T47D (cell line): ENCODE results near the gene FBN2.
"Not testable (repeated sequence)": the region's sequence is repeated elsewhere in the genome, so short reads cannot be mapped to it uniquely, and the experiment has no call there.

Source experiments
- DNase-seq, 2 experiments: peaks; one replicate each; pipeline versions ENCODE4 v3.0.0 to v3.0.0-alpha.2; 2011 to 2012; ENCODE audit warnings: low read depth in 1 of 2, low spot score in 1 of 2
- JUND ChIP-seq: IDR thresholded peaks from 2 replicates; pipeline ENCODE4 v1.6.1; 2012; ENCODE audit warnings: low read depth
- in situ Hi-C: cut with HindIII; loops from 2 replicates; pipeline ENCODE4 v1.10.0; 2016; ENCODE audit warnings: low sequenced_read_pairs, low pct_unique_long_range_greater_than_20kb

The FBN2 gene

GRCh38 chr5:128464596-128464995 is 73.4 kb downstream of the FBN2 start:
- DNase-seq: no peak
- in situ Hi-C loops: no loop called here

DNA sequence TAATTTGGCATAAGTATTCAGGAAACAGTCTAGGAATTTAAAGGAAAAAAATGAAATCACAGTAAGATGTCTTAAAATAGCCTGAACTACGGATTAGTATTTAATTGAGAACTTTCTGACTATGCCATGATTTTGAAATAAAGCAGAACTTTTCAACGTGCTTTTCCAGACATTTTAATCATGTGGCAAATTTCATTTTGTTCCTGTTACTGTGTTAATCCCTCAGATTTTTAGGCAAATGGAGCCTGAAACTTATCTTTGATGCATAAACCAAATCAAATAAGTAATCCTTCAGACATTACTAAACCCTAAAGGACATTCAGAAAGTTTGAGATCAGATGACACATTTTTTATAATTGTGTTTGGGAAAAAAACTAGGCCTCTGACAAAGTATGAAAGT is 75.7 kb downstream of the FBN2 start:
- in situ Hi-C loops: no loop called here
- no peak for DNase-seq
- no peak for TF ChIP-seq JUND

More at GRCh38 chr5:128464596-128464995, 73.4 kb downstream of the FBN2 start:
- TF ChIP-seq JUND: no peak

DNA sequence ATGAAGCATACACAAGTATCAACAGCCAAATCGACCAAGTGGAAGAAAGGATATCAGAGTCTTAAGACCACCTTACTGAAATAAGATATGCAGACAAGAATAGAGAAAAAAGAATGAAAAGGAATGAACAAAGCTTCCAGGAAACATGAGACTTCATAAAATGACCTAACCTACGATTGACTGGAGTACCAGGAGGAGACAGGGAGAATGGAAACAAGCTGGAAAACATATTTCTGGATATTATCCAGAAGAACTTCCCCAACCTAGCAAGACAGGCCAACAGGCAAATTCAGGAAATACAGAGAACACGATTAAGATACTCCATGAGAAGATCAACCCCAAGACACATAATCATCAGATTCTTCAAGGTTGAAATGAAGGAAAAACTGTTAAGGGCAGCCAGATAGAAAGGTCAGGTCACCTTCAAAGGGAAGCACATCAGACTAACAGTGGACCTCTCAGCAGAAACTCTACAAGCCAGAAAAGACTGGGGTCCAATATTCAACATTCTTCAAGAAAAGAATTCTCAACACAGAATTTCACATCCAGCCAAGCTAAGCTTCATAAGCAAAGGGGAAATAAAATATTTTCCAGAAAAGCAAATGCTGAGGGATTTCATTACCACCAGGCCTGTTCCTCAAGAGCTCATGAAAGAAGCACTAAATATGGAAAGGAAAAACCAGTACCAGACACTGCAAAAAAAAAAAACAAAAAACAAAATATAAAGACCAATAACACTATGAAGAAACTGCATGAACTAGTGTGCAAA is 80.7 kb downstream of the FBN2 start:
- in situ Hi-C loops, DNase-seq: not testable (repeated sequence)

- in situ Hi-C loops: no loop called here
- no peak for DNase-seq
- TF ChIP-seq JUND: no peak
Observed at GRCh38 chr5:128455841-128456361, 82.1 kb downstream of the FBN2 start.

DNA sequence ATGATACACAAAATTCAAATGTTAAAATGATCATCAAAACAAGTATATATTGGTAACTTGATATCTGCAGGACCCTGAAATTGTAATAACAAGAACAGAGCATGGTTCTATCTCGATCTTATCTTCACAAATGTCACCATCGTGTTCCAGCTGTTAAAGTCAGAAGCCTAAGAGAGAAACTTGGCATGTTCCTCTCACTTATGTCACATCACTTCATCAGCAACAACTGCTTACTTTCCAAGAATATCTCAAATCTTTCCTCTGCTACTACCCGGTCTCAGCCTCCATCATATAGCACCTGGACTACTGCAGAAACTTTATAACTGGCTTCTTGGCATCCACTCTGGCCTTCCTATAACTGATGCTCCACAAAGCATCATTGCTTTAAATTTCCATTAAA is 84.9 kb downstream of the FBN2 start:
- in situ Hi-C loops: no loop called here
- no peak for DNase-seq
- TF ChIP-seq JUND: no peak

- DNase-seq, in situ Hi-C loops: not testable (repeated sequence)
Observed at GRCh38 chr5:128447224-128447623, 90.8 kb downstream of the FBN2 start.

GRCh38 chr5:128441941-128442350 is 96.1 kb downstream of the FBN2 start:
- no peak for TF ChIP-seq JUND
- in situ Hi-C loops: no loop called here
- DNase-seq: no peak

DNA sequence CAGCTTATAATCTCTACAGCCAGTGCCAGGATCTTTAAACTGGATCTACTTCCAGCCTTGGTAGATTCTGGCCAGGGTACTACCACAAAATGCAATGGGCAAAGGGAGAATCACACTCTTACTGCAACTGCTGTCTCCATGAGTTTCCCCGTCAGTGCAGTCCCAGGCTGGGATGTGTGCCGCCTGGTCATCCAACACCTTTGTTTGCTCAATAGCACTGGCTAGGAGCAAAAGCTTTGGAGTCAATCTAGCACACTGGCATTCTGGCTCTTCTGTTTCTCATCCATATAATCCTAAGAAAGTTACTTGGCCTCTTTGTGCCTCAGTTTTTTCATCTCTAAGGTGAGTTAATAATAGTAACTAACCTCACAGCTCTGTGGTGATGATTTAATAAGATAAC is 96.9 kb downstream of the FBN2 start:
- in situ Hi-C loops: no loop called here
- no peak for TF ChIP-seq JUND
- no peak for DNase-seq

GRCh38 chr5:128436749-128437188 is 101.3 kb downstream of the FBN2 start:
- DNase-seq: no peak
- no peak for TF ChIP-seq JUND
- in situ Hi-C loops: no loop called here

DNA sequence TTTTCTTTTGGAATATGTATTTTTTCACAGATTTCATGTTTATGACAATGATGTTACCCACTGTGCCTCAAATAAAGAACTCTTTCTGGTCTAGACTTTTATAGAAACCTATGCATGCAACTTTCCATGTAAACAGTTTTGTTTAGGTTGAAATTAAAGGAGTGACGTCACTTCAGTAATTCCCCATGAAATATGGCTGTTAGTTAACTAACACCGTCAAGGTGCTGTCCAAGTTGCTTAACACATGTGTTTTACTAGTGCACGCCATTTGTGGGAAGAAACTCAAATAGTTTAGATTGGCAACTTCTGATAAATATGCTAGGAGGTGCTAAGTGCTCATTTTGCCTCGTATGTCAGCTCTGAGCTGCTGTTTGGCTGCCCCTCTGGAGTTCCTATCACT is 102.2 kb downstream of the FBN2 start:
- TF ChIP-seq JUND: no peak
- no peak for DNase-seq
- in situ Hi-C loops: no loop called here

GRCh38 chr5:128434993-128435392 is 103.1 kb downstream of the FBN2 start:
- DNase-seq: no peak
- TF ChIP-seq JUND: no peak
- in situ Hi-C loops: no loop called here

DNA sequence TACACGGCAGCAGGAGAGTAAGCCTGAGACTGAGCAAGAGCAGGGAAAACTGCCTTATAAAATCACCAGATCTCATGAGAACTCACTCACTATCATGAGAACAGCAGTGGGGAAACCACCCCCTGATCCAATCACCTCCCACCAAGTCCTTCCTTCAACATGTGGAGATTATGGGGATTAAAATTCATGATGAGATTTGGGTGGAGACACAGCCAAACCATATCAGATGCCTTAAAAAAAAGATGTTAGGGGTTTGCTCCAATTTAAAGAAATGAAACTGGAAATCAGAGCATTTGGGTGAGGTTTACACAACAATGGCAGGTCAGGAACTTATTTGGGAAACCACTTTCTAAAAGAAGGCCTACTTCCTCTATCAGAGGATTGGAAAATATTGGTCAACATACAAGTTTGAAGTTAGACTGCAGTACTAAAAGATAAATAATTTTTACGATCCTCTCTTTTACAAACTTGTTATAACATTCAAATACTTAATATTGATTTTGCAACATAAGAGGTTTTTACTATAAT is 105.1 kb downstream of the FBN2 start:
- no peak for TF ChIP-seq JUND
- DNase-seq: no peak
- in situ Hi-C loops: no loop called here

DNA sequence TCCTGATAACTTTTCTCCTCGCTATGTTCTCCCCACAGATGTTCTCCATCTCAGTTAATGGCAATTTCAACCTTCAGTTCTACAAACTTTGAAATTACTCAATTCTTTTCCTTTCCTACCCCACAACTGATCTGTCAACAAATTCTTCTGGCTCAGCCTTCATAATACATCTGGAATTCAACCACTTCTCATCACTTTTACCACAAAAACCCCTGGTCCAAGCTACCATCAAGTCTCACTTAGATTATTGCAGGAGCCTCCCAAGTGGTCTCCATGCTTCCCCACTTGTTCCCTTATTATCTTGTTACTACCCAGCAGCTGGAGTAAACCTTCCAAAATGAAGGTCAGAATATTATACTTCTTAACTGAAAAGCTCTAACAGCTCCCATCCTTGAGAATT is 110.1 kb downstream of the FBN2 start:
- TF ChIP-seq JUND: no peak
- in situ Hi-C loops: no loop called here

More for the DNA sequence above, 110.1 kb downstream of the FBN2 start:
- DNase-seq: no peak
